HG03064 (cell line): ENCODE results near the gene CAMSAP1.
A peak's percentile ranks its signal among the peaks of the same experiment; 100 is the strongest.
"Not testable (repeated sequence)": the region's sequence is repeated elsewhere in the genome, so short reads cannot be mapped to it uniquely, and the experiment has no call there.

Experiments used
- ATAC-seq: cut with Tn5 transposase; IDR thresholded peaks from one replicate; pipeline ENCODE4 v1.9.1; 2021; ENCODE audit warnings: low read depth; ENCODE audit not compliant: unreplicated experiment

The CAMSAP1 gene

GRCh38 chr9:135920973-135921585 lies 13.7 kb upstream of the CAMSAP1 start:
- ATAC-seq, result no peak

GRCh38 chr9:135920256-135920930 lies 13.0 kb upstream of the CAMSAP1 start:
- no peak for ATAC-seq

- no peak for ATAC-seq
Observed at GRCh38 chr9:135919318-135919890, 12.1 kb upstream of the CAMSAP1 start.

DNA sequence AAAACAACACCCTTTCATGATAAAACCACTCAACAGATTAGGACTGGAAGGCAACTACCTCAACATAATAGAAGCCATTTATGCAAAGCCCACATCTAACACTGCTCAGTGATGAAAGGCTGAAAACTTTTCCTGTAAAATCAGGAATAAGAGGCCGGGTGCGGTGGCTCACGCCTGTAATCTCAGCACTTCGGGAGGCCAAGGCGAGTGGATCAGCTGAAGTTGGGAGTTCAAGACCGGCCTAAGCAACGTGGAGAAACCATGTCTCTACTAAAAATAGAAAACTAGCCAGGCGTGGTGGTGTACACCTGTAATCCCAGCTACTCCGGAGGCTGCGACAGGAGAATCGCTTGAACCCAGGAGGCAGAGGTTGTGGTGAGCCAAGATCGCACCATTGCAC lies 8.9 kb upstream of the CAMSAP1 start:
- not testable (repeated sequence) for ATAC-seq

DNA sequence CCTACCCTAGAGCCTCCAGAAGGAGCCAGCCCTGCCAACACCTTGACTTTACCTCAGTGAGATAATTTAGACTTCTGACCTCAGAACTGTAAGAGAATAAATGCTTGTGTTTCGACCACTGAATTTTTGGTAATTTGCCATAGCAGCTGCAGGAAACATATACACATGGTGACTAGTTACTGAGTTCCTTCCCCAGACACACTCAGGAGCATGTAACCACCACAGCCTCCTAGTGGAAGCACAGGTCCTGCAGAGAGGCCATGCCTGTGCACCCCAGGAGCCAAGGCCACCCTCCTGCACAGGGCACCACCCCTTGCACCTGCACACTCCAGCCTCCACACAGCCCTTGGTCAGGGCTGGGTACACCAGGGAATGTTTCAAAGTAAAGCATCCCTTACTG lies 7.6 kb upstream of the CAMSAP1 start:
- no peak for ATAC-seq

DNA sequence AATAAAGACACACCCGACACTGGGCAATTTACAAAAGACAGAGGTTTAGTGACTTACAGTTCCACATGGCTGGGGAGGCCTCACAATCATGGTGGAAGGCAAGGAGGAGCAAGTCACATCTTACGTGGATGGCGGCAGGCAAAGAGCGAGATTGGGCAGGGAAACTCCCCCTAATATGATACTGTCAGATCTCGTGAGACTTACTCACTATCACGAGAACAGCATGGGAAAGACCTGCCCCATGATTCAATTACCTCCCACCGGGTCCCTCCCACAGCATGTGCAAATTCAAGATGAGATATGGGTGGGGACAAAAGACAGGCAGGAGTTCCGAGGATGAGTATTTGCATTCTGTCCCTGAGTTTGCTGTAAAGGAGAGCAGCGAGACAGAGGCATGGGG lies 3.9 kb upstream of the CAMSAP1 start:
- not testable (repeated sequence) for ATAC-seq

- no peak for ATAC-seq
Observed at GRCh38 chr9:135910757-135911156, 3.4 kb upstream of the CAMSAP1 start.

GRCh38 chr9:135910216-135910615 lies 2.9 kb upstream of the CAMSAP1 start:
- ATAC-seq, result no peak

GRCh38 chr9:135909371-135909770 lies 2.0 kb upstream of the CAMSAP1 start:
- ATAC-seq, result no peak

DNA sequence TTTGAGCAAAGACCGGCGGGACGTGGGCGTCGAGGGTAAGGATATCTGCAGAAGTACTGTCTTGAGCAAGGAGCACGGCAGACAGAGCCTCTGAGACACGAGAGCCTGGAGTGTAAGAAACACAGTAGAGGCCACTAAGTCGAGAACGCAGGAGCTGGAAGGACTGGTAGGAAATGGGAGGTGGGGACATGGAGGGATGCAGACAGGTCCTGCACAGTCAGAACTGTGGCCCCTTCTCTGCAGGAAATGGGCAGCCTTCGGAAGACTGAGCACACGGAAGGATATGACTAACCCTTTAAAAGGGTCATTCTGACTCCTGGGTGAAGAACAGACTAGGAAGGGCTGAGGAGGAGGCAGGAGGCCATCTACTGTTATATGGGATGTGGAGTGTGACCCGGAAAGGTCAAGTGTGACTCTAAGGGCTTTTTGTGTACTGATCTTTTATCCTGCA lies 1.4 kb upstream of the CAMSAP1 start:
- ATAC-seq, result no peak

- no peak for ATAC-seq
Observed at GRCh38 chr9:135908093-135908753, 877 bp upstream of the CAMSAP1 start.

DNA sequence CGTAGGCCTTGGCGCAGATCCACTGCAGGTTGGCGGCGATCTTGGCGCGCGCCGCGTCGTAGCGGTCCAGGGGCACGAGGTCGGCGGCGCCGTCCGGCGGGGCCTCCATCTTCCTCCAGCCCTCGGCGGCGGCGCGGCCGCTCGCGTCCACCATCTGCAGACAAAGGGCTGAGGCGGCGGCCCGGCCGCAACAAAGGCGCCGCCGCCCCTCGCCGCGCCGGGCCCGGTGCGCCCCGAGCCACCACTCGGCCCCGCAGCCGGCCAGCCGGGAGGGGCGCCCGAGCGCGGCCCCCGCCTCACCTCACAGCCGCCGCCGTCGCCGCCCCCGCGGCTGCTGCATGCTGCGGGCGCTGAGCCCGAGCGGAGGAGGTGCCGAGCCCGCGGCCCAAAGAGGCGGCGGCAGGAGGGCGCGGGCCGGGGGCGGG lies 328 bp downstream of the CAMSAP1 start:
- peak; percentile 35 for ATAC-seq

DNA sequence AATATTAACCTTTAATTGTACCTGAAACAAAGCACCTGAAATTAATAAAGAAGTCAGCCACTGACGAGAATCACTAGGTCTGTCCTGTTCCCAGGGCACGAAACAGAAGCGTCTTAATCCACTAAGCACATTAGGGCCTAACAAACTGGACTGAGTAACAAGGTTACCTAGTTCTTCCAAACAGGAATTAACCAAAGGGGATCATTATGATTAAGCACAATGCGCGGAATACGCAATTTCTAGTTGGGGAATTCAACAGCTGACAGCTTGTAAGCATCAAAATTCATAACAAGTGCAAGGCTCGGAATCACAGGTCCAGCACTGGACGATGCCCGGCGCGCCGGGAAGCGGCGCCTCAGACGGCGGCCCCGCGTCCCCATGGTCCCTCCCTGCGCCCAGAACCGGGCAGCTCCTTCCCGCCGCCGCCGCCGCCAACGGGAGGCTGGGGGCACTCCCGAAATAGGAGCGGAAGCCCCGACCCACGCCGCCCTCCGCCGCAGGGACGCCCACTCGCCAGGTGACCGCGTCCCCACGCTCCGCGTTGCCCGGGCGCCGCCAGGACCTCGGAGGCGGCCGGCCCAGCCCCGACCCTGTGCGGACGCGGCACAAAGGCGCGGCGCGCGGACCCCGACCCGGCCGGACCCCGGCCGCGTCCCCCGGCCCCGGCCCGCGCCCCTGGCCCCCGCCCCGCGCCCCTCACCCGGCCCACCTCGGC lies 898 bp downstream of the CAMSAP1 start:
- ATAC-seq, result peak; percentile 14

DNA sequence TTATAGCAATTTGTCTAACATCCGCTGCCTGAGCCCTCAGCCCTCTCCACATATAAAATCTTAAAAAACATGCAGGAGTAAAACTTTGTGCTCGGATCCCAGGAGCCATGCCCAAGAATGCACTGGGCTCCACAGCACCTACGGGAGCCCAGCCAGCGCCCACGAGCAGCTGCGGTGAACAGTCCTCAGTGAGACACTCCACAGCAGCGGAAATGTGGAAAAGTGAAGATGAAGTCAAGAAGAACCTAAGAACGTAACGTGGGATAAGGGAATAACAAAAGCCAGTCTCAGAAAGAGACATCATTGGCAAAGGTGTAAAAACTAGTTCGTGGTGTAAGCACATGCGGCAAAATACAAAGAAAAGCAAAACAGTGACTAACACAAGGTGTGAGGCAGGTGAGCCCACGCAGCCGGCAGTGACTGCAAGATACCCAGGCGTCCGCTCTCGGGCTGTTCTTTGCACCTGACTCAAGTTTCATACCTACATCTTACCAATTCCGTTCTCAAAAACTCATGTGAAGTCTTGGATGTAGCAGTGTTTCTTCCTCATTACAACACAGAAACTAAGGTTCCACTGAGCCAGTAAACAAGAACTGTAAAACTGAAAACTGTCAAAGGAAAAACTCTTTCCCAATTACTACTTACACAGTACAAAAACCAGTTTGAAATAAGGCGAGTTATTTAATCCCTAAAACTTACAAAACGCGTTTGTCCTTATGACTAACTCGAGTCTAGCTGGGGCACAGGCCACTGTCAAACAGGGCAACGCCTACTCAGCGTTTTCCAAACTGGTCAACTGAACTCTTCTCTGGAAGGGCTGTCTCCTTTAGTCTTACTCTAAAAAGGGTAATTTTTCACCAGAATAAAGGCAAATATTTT lies 1.7 kb downstream of the CAMSAP1 start:
- ATAC-seq, result no peak

DNA sequence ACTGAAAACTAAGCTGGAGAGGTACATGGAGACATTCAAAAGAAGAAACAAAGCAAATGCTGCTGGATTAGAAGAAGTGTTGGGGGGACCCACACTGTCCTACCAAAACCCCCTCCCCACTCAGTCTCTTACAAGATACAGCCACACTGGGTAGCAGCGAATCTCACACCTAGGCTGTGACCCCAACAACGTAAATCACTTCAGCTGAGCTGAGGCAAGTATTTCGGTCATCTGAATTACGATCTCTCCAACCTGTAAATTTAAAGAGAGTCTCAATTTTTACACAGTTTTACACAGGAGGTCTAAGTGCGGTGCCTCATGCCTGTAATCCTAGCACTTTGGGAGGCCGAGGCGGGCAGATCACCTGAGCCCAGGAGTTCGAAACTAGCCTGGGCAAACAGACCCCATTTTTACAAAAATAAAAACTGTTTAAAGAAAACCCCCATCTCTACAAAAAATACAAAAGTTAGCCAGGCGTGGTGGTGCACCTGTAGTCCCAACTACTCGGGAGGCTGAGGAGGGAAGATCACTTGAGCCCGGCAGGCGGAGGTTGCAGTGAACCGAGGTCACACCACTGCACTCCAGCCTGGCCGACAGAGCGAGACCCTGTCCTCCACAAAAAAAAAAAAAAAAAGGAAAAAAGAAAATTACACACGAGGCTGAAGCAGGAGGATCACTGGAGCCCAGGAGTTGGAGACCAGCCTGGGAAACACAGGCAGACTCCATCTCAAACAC lies 3.4 kb downstream of the CAMSAP1 start:
- ATAC-seq, result no peak

GRCh38 chr9:135903358-135903656 lies 4.0 kb downstream of the CAMSAP1 start:
- no peak for ATAC-seq

- no peak for ATAC-seq
Observed at GRCh38 chr9:135902655-135903357, 4.5 kb downstream of the CAMSAP1 start.

GRCh38 chr9:135901826-135902225 lies 5.5 kb downstream of the CAMSAP1 start:
- ATAC-seq, result no peak
